B cell (primary cell): ENCODE results near the gene POU2AF1. TPM values are rescaled to one million over a fixed set of nuclear protein-coding genes. Genes with fewer than 3 reads are reported as not detected.

Experiments used
- ATAC-seq: fragments of 200-7000 bp; cut with Tn5 transposase; one replicate; pipeline ENCODE4 v1.10.0; 2021; ENCODE audit warnings: low read depth, mild to moderate bottlenecking, moderate number of reproducible peaks, moderate library complexity
- CTCF ChIA-PET: fragments of 350-600 bp; sonication (Branson Sonifier 250); formaldehyde crosslinking; loops from one replicate; lab custom pipeline; 2021; ENCODE audit warnings: antibody characterized with exemption, inconsistent platforms; lab: Charles Lee
- POLR2A ChIA-PET: fragments of 350-600 bp; sonication (Branson Sonifier 250); formaldehyde crosslinking; loops from one replicate; lab custom pipeline; 2021; ENCODE audit warnings: antibody characterized with exemption; lab: Charles Lee
- DNase-seq: peaks from one replicate; pipeline ENCODE4 v3.0.0; 2013
- H2AFZ ChIP-seq: 2 replicates; pipeline ENCODE4 v1.6.1; 2012; ENCODE audit warnings: mild to moderate bottlenecking, low read depth, low read length; ENCODE audit not compliant: insufficient read depth, poor library complexity, severe bottlenecking
- H3K27ac ChIP-seq, 2 donors: 1 replicate in 1 of 2; 2 replicates in 1 of 2; pipeline ENCODE4 v1.5.1; 2012 to 2013; ENCODE audit warnings: low read length in 2 of 2, mild to moderate bottlenecking in 2 of 2, moderate library complexity in 1 of 2
- H3K27me3 ChIP-seq, 4 experiments: fragments of 200-600 bp in 1 of 4; sonication (generic) in 1 of 4; replicated peaks in 1 of 4; 1 replicate in 2 of 4; 2 replicates in 2 of 4; pipeline versions ENCODE4 v1.6.1 to v1.7.0; 2013 to 2016; ENCODE audit warnings: low read length in 3 of 4, mild to moderate bottlenecking in 2 of 4, mixed read lengths in 1 of 4, moderate library complexity in 1 of 4; ENCODE audit not compliant: insufficient read depth in 4 of 4, control insufficient read depth in 3 of 4; ENCODE audit errors: control extremely low read depth in 1 of 4
- H3K36me3 ChIP-seq, 2 experiments: replicated peaks in 1 of 2; 1 replicate in 1 of 2; 2 replicates in 1 of 2; pipeline versions ENCODE4 v1.6.1 to v1.7.1; 2013; ENCODE audit warnings: low read length in 1 of 2; ENCODE audit not compliant: insufficient read depth in 2 of 2, control insufficient read depth in 1 of 2; ENCODE audit errors: control extremely low read depth in 1 of 2, extremely low read depth in 1 of 2
- H3K4me1 ChIP-seq, 2 donors: fragments of 200-600 bp in 1 of 2; sonication (generic) in 1 of 2; 1 replicate in 1 of 2; 2 replicates in 1 of 2; pipeline versions ENCODE4 v1.5.1 to v1.6.1; 2013 to 2017; ENCODE audit warnings: low read length in 2 of 2; ENCODE audit not compliant: control insufficient read depth in 2 of 2, insufficient read depth in 2 of 2
- H3K4me2 ChIP-seq: replicated peaks from 2 replicates; pipeline ENCODE3; 2012; ENCODE audit warnings: mild to moderate bottlenecking, low read depth, low read length; ENCODE audit not compliant: poor library complexity, severe bottlenecking
- H3K4me3 ChIP-seq, 5 experiments: fragments of 200-600 bp in 1 of 5; sonication (generic) in 1 of 5; 1 replicate in 3 of 5; 2 replicates in 2 of 5; pipeline versions ENCODE4 v1.5.1 to v1.7.0; 2011 to 2016; ENCODE audit warnings: low read length in 4 of 5, mild to moderate bottlenecking in 4 of 5, low read depth in 2 of 5, control low read depth in 1 of 5, moderate library complexity in 1 of 5; ENCODE audit not compliant: insufficient read depth in 1 of 5; ENCODE audit errors: control extremely low read depth in 1 of 5, extremely low read depth in 1 of 5
- H3K79me2 ChIP-seq: fragments of 200-600 bp; sonication (generic); one replicate; pipeline ENCODE4 v1.6.0; 2016; ENCODE audit warnings: low read length; ENCODE audit not compliant: control insufficient read depth, insufficient read depth
- H3K9ac ChIP-seq: fragments of 200-600 bp; sonication (generic); 2 replicates; pipeline ENCODE4 v1.6.1; 2017; ENCODE audit warnings: mild to moderate bottlenecking, low read length, moderate library complexity
- H3K9me3 ChIP-seq, 3 donors: one replicate each; pipeline versions ENCODE4 v1.6.1 to v1.7.1; 2013; ENCODE audit warnings: low read length in 2 of 3; ENCODE audit not compliant: control insufficient read depth in 2 of 3, insufficient read depth in 1 of 3; ENCODE audit errors: control extremely low read depth in 1 of 3
- H4K20me1 ChIP-seq: 2 replicates; pipeline ENCODE4 v1.6.0; 2012; ENCODE audit warnings: mild to moderate bottlenecking, low read length; ENCODE audit not compliant: insufficient read depth, control insufficient read depth, poor library complexity, severe bottlenecking
- H3K27ac Mint-ChIP-seq: one replicate; pipeline ENCODE4 v1.8.0; 2021; ENCODE audit warnings: mixed read lengths
- H3K27me3 Mint-ChIP-seq: one replicate; pipeline ENCODE4 v1.8.0; 2021; ENCODE audit warnings: mixed read lengths
- H3K4me1 Mint-ChIP-seq: one replicate; pipeline ENCODE4 v1.8.0; 2021; ENCODE audit warnings: mixed read lengths
- H3K4me3 Mint-ChIP-seq: one replicate; pipeline ENCODE4 v1.8.0; 2021; ENCODE audit warnings: mixed read lengths
- H3K9me3 Mint-ChIP-seq: one replicate; pipeline ENCODE4 v1.8.0; 2022; ENCODE audit warnings: mixed read lengths; ENCODE audit not compliant: insufficient read depth
- EZH2 ChIP-seq: IDR thresholded peaks from 2 replicates; pipeline ENCODE4 v1.6.1; 2012; ENCODE audit warnings: borderline replicate concordance, low read depth, mild to moderate bottlenecking, moderate library complexity, low read length; ENCODE audit not compliant: insufficient read depth, poor library complexity, severe bottlenecking
- WGBS: methylation state at CpG from one replicate; pipeline ENCODE4 v1.1.5; 2013; ENCODE audit warnings: missing lambda C conversion rate; ENCODE audit not compliant: insufficient coverage; 5-methylcytosine and 5-hydroxymethylcytosine counted together
- intact Hi-C: fragments of 100-400 bp; cut with micrococcal nuclease; formaldehyde crosslinking; loops from one replicate; pipeline ENCODE4 v1.10.0; 2022
- polyA plus RNA-seq: library from polyadenylated mRNA; depleted of rRNA; stranded (reverse); fragments of >200 nt; gene quantifications from 2 replicates; pipeline ENCODE4 v1.2.3, GENCODE V29; 2012
- total RNA-seq, 2 donors: library from RNA; stranded (reverse); fragments of 120-200 nt in 1 of 2; gene quantifications; 1 replicate in 1 of 2; 2 replicates in 1 of 2; pipeline versions ENCODE4 v1.2.3 to v1.2.4, GENCODE V29; 2013 to 2022
- TF ChIP-seq, protein P1 (sequence below): fragments of 200-600 bp; IDR thresholded peaks from one replicate; pipeline ENCODE4 v1.8.0; 2022; ENCODE audit warnings: antibody characterized with exemption, mild to moderate bottlenecking

The POU2AF1 gene
- total and polyA plus RNA-seq, 2 donors (not counting 1 experiment from before 2014, with no cell fraction given): 308 to 407 TPM

GRCh38 chr11:111347723-111348115 lies 31.4 kb downstream of the POU2AF1 start:
- H3K9me3 Mint-ChIP-seq: no peaks in the 10 kb centered on the region
- ATAC-seq (no peak), DNase-seq (no peak)
- TF ChIP-seq, protein P1, sequence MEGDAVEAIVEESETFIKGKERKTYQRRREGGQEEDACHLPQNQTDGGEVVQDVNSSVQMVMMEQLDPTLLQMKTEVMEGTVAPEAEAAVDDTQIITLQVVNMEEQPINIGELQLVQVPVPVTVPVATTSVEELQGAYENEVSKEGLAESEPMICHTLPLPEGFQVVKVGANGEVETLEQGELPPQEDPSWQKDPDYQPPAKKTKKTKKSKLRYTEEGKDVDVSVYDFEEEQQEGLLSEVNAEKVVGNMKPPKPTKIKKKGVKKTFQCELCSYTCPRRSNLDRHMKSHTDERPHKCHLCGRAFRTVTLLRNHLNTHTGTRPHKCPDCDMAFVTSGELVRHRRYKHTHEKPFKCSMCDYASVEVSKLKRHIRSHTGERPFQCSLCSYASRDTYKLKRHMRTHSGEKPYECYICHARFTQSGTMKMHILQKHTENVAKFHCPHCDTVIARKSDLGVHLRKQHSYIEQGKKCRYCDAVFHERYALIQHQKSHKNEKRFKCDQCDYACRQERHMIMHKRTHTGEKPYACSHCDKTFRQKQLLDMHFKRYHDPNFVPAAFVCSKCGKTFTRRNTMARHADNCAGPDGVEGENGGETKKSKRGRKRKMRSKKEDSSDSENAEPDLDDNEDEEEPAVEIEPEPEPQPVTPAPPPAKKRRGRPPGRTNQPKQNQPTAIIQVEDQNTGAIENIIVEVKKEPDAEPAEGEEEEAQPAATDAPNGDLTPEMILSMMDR: no peak
- TF ChIP-seq EZH2: no peak
- H3K4me3 Mint-ChIP-seq: no peak overlapping the region
- WGBS: 100% methylated on average over 1 of the region's 3 CpGs
- peaks cover 59% of the 10 kb centered on the region for H3K4me1 Mint-ChIP-seq
- Histone ChIP-seq H3K79me2 (no peaks in the 10 kb centered on the region), H3K4me3 (no peak overlapping the region), H2AFZ (no peak overlapping the region), H3K9ac (no peak overlapping the region), H3K4me2 (no peak overlapping the region), H3K27ac (no peak overlapping the region), H3K4me1 (peaks cover 2 to 11% of the 10 kb centered on the region in 2 donors), H4K20me1 (no peaks in the 10 kb centered on the region), H3K9me3 (no peaks in the 10 kb centered on the region), H3K36me3 (peaks cover 1 to 17% of the 10 kb centered on the region in 2 experiments), H3K27me3 (no peaks in the 10 kb centered on the region)
- peak overlapping the region; percentile 62 for H3K27ac Mint-ChIP-seq
- POLR2A ChIA-PET: no interaction called here
- intact Hi-C loops: loop anchor here (2.0 to 5.0 kb wide), 4 partner anchors 40 to 75 kb away; no protein-coding TSS in a partner anchor
- H3K27me3 Mint-ChIP-seq: no peaks in the 10 kb centered on the region
- CTCF ChIA-PET: interaction anchor here (2.3 kb wide), 1 partner anchor 75 kb away, joined by 12 read pairs; no protein-coding TSS in a partner anchor

DNA sequence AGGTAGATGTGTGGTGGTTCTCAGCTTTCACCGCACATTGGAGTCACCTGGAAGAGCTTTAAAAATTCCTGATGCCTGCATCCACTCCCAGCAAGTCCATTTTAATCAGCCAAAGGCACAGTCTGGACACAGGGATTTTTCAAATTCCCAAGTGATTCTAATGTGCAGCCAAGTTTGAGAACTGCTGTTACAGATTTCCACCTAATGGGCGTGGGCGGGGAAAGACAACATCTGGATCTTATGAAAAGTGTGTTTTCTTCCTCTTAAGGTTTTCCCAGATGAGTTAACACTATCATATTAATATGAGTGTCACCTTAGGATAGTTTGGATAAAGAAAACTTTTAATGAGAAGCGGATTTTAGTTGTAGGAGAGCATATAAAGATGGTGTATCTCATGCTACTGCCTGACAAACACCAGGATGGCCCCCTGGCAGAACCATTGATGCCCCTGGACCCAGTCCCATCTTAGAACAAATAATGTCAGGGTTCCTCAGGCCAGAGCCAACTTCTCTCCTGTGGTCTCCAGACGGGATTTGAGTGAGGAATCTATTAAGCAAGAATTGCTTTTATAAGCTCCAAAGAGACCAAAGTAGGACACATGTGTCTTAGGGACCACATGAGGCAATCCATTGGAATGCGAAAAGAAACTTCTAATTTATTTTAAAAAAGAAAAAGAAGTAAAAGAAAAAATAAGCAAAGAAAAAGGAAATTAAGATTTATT lies 31.9 kb downstream of the POU2AF1 start:
- no peaks in the 10 kb centered on the region for H3K9me3 ChIP-seq
- H3K4me2 ChIP-seq: no peak overlapping the region
- no peaks in the 10 kb centered on the region for H3K27me3 ChIP-seq
- no CpG with 5 or more reads among the region's 6 CpGs for WGBS
- H2AFZ ChIP-seq: no peak overlapping the region
- H3K79me2 ChIP-seq: no peaks in the 10 kb centered on the region
- Mint-ChIP-seq H3K9me3 (no peaks in the 10 kb centered on the region), H3K27ac (peak overlapping the region; percentile 64), H3K4me3 (no peak overlapping the region), H3K4me1 (peaks cover 59% of the 10 kb centered on the region), H3K27me3 (no peaks in the 10 kb centered on the region)
- no peak overlapping the region for H3K4me3 ChIP-seq
- TF ChIP-seq, protein P1: no peak
- no peak for TF ChIP-seq EZH2
- H3K9ac ChIP-seq: no peak overlapping the region
- intact Hi-C loops: loop anchor here (2.0 to 5.0 kb wide), 4 partner anchors 40 to 76 kb away; no protein-coding TSS in a partner anchor
- peaks cover 1 to 14% of the 10 kb centered on the region in 2 experiments for H3K36me3 ChIP-seq
- no peak overlapping the region for H3K27ac ChIP-seq
- peaks cover 2 to 11% of the 10 kb centered on the region in 2 donors for H3K4me1 ChIP-seq
- no peak for ATAC-seq
- no peaks in the 10 kb centered on the region for H4K20me1 ChIP-seq
- ChIA-PET POLR2A (no interaction called here), CTCF (interaction anchor here (0.8 to 2.3 kb wide), 4 partner anchors 31 to 82 kb away, joined by 3 to 12 read pairs (median 6); no protein-coding TSS in a partner anchor)
- no peak for DNase-seq
